ENCODE measurements around the gene GDF3. TPM values are rescaled to one million over a fixed set of nuclear protein-coding genes. Genes with fewer than 3 reads are reported as not detected.

GDF3 gene
- not detected for total RNA-seq (2013)
- polyA plus RNA-seq = not detected
- polyA minus RNA-seq = not detected in 2 replicates
- 0 to 0.30 (median 0) reads per million in 11 experiments for total RNA-seq

GRCh38 chr12:7695566-7696197 lies at the start of gene GDF3:
Gene GDF3, minus strand, starts transcription at chr12:7695775. Its CDS starts 47 bp downstream, at chr12:7695728.
- Histone ChIP-seq H4K20me1 (ENCODE audit: insufficient read depth, low read length) (no peaks in the 10 kb centered on the region), H2AFZ (ENCODE audit: insufficient read depth, low read depth, low read length, poor library complexity, severe bottlenecking) (peak within 1 kb of the TSS; percentile 60), H3K4me3 (replicated peaks in 1 of 3; ENCODE audit: low read depth in 2 of 3, low read length in 3 of 3) (peak within 1 kb of the TSS in 2 of 3 experiments; percentile 7 to 67), H3K4me1 (ENCODE audit: control insufficient read depth in 1 of 2, insufficient read depth in 2 of 2, low read length in 2 of 2) (peaks cover 20 to 27% of the 10 kb centered on the region in 2 donors), H3K79me2 (ENCODE audit: insufficient read depth, low read length) (no peaks in the 10 kb centered on the region), H3K9ac (ENCODE audit: insufficient read depth, low read length, poor library complexity, severe bottlenecking) (no peak within 1 kb of the TSS), H3K36me3 (replicated peaks in 1 of 2; ENCODE audit: control insufficient read depth in 1 of 2, insufficient read depth in 2 of 2, low read length in 2 of 2) (no peaks in the 10 kb centered on the region), H3K27me3 (ENCODE audit: control insufficient read depth in 2 of 2, insufficient read depth in 2 of 2, low read length in 2 of 2) (no peaks in the 10 kb centered on the region), H3K9me3 (replicated peaks in 1 of 2; ENCODE audit: control insufficient read depth in 1 of 2, insufficient read depth in 1 of 2, low read length in 2 of 2) (no peaks in the 10 kb centered on the region), H3K4me2 (replicated peaks; ENCODE audit: extremely low read depth, low read length, poor library complexity, severe bottlenecking) (peak within 1 kb of the TSS; percentile 75), H3K27ac (ENCODE audit: low read depth in 1 of 2, low read length in 2 of 2) (no peak within 1 kb of the TSS)
- peak; percentile 8 to 22 (median 15) for DNase-seq
- Mint-ChIP-seq H3K4me3 (peak within 1 kb of the TSS; percentile 64 to 88), H3K9me3 (peaks cover 0 to 1% (median 0%) of the 10 kb centered on the region in 7 donors), H3K27me3 (ENCODE audit: low read depth in 3 of 3) (peaks cover 3 to 9% (median 6%) of the 10 kb centered on the region in 3 donors), H3K27ac (no peak within 1 kb of the TSS), H3K36me3 (no peaks in the 10 kb centered on the region), H3K4me1 (peaks cover 28% of the 10 kb centered on the region)
- WGBS (ENCODE audit: insufficient coverage) = 0% methylated on average over 3 of the region's 7 CpGs
- intact Hi-C loops (cut with micrococcal nuclease) = no loop called here
- TF ChIP-seq CTCF (IDR thresholded peaks at IDR 0.05) = no peak

- no peak for TF ChIP-seq CTCF (IDR thresholded peaks at IDR 0.05)
- no peak for DNase-seq
- Histone ChIP-seq H3K27ac (ENCODE audit: low read depth in 1 of 2, low read length in 2 of 2) (no peak overlapping the region), H3K9ac (ENCODE audit: insufficient read depth, low read length, poor library complexity, severe bottlenecking) (no peak overlapping the region), H3K36me3 (replicated peaks in 1 of 2; ENCODE audit: control insufficient read depth in 1 of 2, insufficient read depth in 2 of 2, low read length in 2 of 2) (no peaks in the 10 kb centered on the region), H3K79me2 (ENCODE audit: insufficient read depth, low read length) (no peaks in the 10 kb centered on the region), H3K4me1 (ENCODE audit: control insufficient read depth in 1 of 2, insufficient read depth in 2 of 2, low read length in 2 of 2) (peaks cover 2 to 8% of the 10 kb centered on the region in 2 donors), H3K9me3 (replicated peaks in 1 of 2; ENCODE audit: control insufficient read depth in 1 of 2, insufficient read depth in 1 of 2, low read length in 2 of 2) (no peaks in the 10 kb centered on the region), H3K4me2 (replicated peaks; ENCODE audit: extremely low read depth, low read length, poor library complexity, severe bottlenecking) (no peak overlapping the region), H2AFZ (ENCODE audit: insufficient read depth, low read depth, low read length, poor library complexity, severe bottlenecking) (peak overlapping the region; percentile 41), H4K20me1 (ENCODE audit: insufficient read depth, low read length) (no peaks in the 10 kb centered on the region), H3K27me3 (ENCODE audit: control insufficient read depth in 2 of 2, insufficient read depth in 2 of 2, low read length in 2 of 2) (no peaks in the 10 kb centered on the region), H3K4me3 (replicated peaks in 1 of 3; ENCODE audit: low read depth in 2 of 3, low read length in 3 of 3) (peak overlapping the region in 1 of 3 experiments; percentile 13)
- no peak overlapping the region for H3K27ac Mint-ChIP-seq
- H3K9me3 Mint-ChIP-seq = no peaks in the 10 kb centered on the region
- H3K27me3 Mint-ChIP-seq (ENCODE audit: low read depth in 3 of 3) = peaks cover 0 to 2% (median 2%) of the 10 kb centered on the region in 3 donors
- peaks cover 16% of the 10 kb centered on the region for H3K4me1 Mint-ChIP-seq
- 0% methylated on average over 1 of the region's 3 CpGs for WGBS (ENCODE audit: insufficient coverage)
- intact Hi-C loops (cut with micrococcal nuclease) = no loop called here
- H3K36me3 Mint-ChIP-seq = peaks cover 2 to 34% of the 10 kb centered on the region in 2 donors
- H3K4me3 Mint-ChIP-seq = peak overlapping the region in 1 of 2 donors; percentile 67
These were observed 37.4 kb upstream of the GDF3 start for GRCh38 chr12:7732993-7733392.

Data from CD14-positive monocyte (primary cell).